ENCODE results near the gene PRDM5.

DNA sequence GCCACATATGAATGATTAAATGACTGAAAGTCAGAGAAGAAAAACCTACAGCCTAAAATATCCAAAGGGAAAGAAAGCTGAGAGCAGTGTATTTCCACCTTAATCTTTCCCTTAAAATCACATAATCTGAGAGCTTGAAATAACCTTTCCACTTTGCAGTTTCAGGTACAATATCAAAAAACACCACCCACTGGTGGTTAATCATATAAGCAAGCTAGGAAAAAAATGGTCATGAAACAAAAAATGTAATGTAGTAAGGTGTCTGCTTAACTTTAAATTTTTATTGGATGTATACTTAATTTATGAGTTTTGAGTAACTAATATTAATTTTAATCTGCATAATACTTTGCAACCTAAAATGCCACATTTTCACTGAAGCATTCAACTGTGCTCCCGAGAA is 3.2 kb downstream of the PRDM5 start:
- peak in 3 of 6 experiments; percentile 38 to 57 (median 49) for TF ChIP-seq CTCF (IDR thresholded peaks at IDR 0.05)
- TF ChIP-seq POLR2A (IDR thresholded peaks at IDR 0.05) = no peak

All from thyroid gland (tissue), 4 donors.